HCT116 (cell line): Measurements from ENCODE around the gene ERBB2. TPM values are rescaled to one million over a fixed set of nuclear protein-coding genes. Genes with fewer than 3 reads are reported as not detected.

ENCODE experiments used
- ATAC-seq: fragments of 200-7000 bp; cut with Tn5 transposase; 2 replicates; pipeline ENCODE4 v1.9.1; 2020; ENCODE audit warnings: mild to moderate bottlenecking, moderate library complexity
- BruUV-seq: library from RNA; stranded (reverse); fragments of 400-500 nt; replicated peaks from 2 replicates; lab custom pipeline; 2021; lab: Mats Ljungman, UMichigan
- CTCF ChIA-PET: fragments of 300-600 bp; sonication (Branson Sonifier 250); formaldehyde crosslinking; loops from one replicate; lab custom pipeline; 2021; ENCODE audit warnings: antibody characterized with exemption; lab: Charles Lee
- POLR2A ChIA-PET: fragments of 300-600, 350-600 bp; sonication (Branson Sonifier 250); formaldehyde crosslinking; loops from one replicate; lab custom pipeline; 2021; ENCODE audit warnings: antibody characterized with exemption; lab: Charles Lee
- RAD21 ChIA-PET, 2 experiments: fragments of 300-600 bp; sonication (Branson Sonifier 250); formaldehyde crosslinking; loops; one replicate each; lab custom pipeline; 2023; ENCODE audit warnings: low total read pairs in 2 of 2; ENCODE audit not compliant: uncharacterized antibody in 2 of 2, unreplicated experiment in 2 of 2, low non-redundant PET in 1 of 2; lab: Charles Lee
- DNase-seq: peaks from one replicate; pipeline ENCODE4 v3.0.0-alpha.2; 2010; ENCODE audit warnings: low read depth, low spot score
- H2AFZ ChIP-seq: fragments of 200-600 bp; shearing (Covaris generic), sonication (generic); 2 replicates; pipeline ENCODE4 v1.6.1; 2017; ENCODE audit warnings: low read depth, mixed run types, mixed read lengths, antibody characterized with exemption, low read length; ENCODE audit not compliant: poor library complexity, severe bottlenecking
- H3K27ac ChIP-seq: 2 replicates; pipeline ENCODE4 v1.5.1; 2012; ENCODE audit warnings: low read depth, low read length
- H3K27me3 ChIP-seq: fragments of 200-600 bp; sonication (generic); 2 replicates; pipeline ENCODE4 v1.6.1; 2016; ENCODE audit warnings: mixed run types, low read length, mixed read lengths; ENCODE audit not compliant: insufficient read depth
- H3K36me3 ChIP-seq, 2 experiments: fragments of 200-500 bp in 1 of 2; fragments of 200-600 bp in 1 of 2; sonication (Bioruptor generic) in 1 of 2; sonication (generic) in 1 of 2; 2 replicates each; pipeline versions ENCODE4 v1.5.1 to v1.6.1; 2014 to 2016; ENCODE audit warnings: low read length in 2 of 2, inconsistent platforms in 1 of 2, mixed read lengths in 1 of 2, mixed run types in 1 of 2; ENCODE audit not compliant: insufficient read depth in 2 of 2, control insufficient read depth in 1 of 2
- H3K4me1 ChIP-seq, 2 experiments: fragments of 200-600 bp in 1 of 2; sonication (generic) in 1 of 2; 2 replicates each; pipeline versions ENCODE4 v1.5.1 to v1.6.1; 2012 to 2017; ENCODE audit warnings: low read length in 2 of 2, inconsistent platforms in 1 of 2, mild to moderate bottlenecking in 1 of 2, mixed read lengths in 1 of 2, mixed run types in 1 of 2, moderate library complexity in 1 of 2; ENCODE audit not compliant: insufficient read depth in 2 of 2, control insufficient read depth in 1 of 2
- H3K4me2 ChIP-seq: fragments of 200-600 bp; sonication (generic); 2 replicates; pipeline ENCODE4 v1.6.1; 2017; ENCODE audit warnings: mixed run types, low read length, mixed read lengths
- H3K4me3 ChIP-seq, 2 experiments: fragments of 200-600 bp in 1 of 2; sonication (generic) in 1 of 2; replicated peaks in 1 of 2; 2 replicates each; pipeline ENCODE4 v1.5.1; 2011 to 2016; ENCODE audit warnings: low read length in 2 of 2, control low read depth in 1 of 2, low read depth in 1 of 2, mild to moderate bottlenecking in 1 of 2, mixed read lengths in 1 of 2, mixed run types in 1 of 2
- H3K79me2 ChIP-seq: fragments of 200-600 bp; sonication (generic); 2 replicates; pipeline ENCODE4 v1.6.1; 2017; ENCODE audit warnings: mild to moderate bottlenecking, mixed run types, low read length, moderate library complexity, mixed read lengths; ENCODE audit not compliant: insufficient read depth
- H3K9ac ChIP-seq: fragments of 200-600 bp; sonication (generic); 2 replicates; pipeline ENCODE4 v1.6.1; 2016; ENCODE audit warnings: low read length, mixed read lengths
- H3K9me2 ChIP-seq: fragments of 200-600 bp; sonication (generic), shearing (Covaris generic); 2 replicates; pipeline ENCODE4 v1.6.1; 2017; ENCODE audit warnings: mixed run types, mild to moderate bottlenecking, moderate library complexity; ENCODE audit not compliant: insufficient read depth
- H3K9me3 ChIP-seq, 2 experiments: fragments of 200-500 bp in 1 of 2; fragments of 200-600 bp in 1 of 2; sonication (Bioruptor generic) in 1 of 2; sonication (generic) in 1 of 2; 2 replicates each; pipeline ENCODE4 v1.6.1; 2014 to 2017; ENCODE audit warnings: low read length in 2 of 2, mixed read lengths in 2 of 2, inconsistent platforms in 1 of 2, low read depth in 1 of 2, mild to moderate bottlenecking in 1 of 2, mixed run types in 1 of 2, moderate library complexity in 1 of 2; ENCODE audit not compliant: control insufficient read depth in 1 of 2, insufficient read depth in 1 of 2
- H4K20me1 ChIP-seq: fragments of 200-600 bp; sonication (generic), shearing (Covaris generic); 2 replicates; pipeline ENCODE4 v1.6.1; 2017; ENCODE audit warnings: mixed run types, mild to moderate bottlenecking, moderate library complexity; ENCODE audit not compliant: insufficient read depth
- ATF3 ChIP-seq: IDR thresholded peaks from 2 replicates; pipeline ENCODE4 v1.6.1; 2012
- EZH2phosphoT487 ChIP-seq: fragments of 200-600 bp; IDR thresholded peaks from 2 replicates; pipeline ENCODE4 v1.6.1; 2018; ENCODE audit warnings: antibody characterized with exemption, borderline replicate concordance
- POLR2A ChIP-seq: IDR thresholded peaks from 2 replicates; pipeline ENCODE4 v1.7.0; 2011; ENCODE audit warnings: borderline replicate concordance; ENCODE audit not compliant: insufficient read depth, insufficient read length; ENCODE audit errors: extremely low read depth
- POLR2AphosphoS5 ChIP-seq: IDR thresholded peaks from 2 replicates; pipeline ENCODE4 v1.6.1; 2011; ENCODE audit warnings: mild to moderate bottlenecking, low read depth, low read length, moderate library complexity
- SIN3A ChIP-seq: IDR thresholded peaks from 2 replicates; pipeline ENCODE4 v1.6.1; 2012; ENCODE audit warnings: low read depth
- TCF7L2 ChIP-seq: IDR thresholded peaks from 2 replicates; pipeline ENCODE4 v1.7.0; 2011; ENCODE audit warnings: borderline replicate concordance, inconsistent platforms; ENCODE audit not compliant: insufficient read depth, insufficient read length; ENCODE audit errors: extremely low read depth
- YY1 ChIP-seq: IDR thresholded peaks from 2 replicates; pipeline ENCODE4 v1.6.1; 2011; ENCODE audit warnings: low read length, low read depth, moderate library complexity, mild to moderate bottlenecking; ENCODE audit not compliant: insufficient replicate concordance; ENCODE audit errors: extremely low read depth
- ZBTB33 ChIP-seq: IDR thresholded peaks from 2 replicates; pipeline ENCODE4 v1.6.1; 2011; ENCODE audit warnings: mild to moderate bottlenecking, low read length, moderate library complexity; ENCODE audit not compliant: insufficient replicate concordance; ENCODE audit errors: extremely low read depth
- intact Hi-C: fragments of 100-400 bp; cut with micrococcal nuclease; formaldehyde crosslinking; loops from 2 replicates; pipeline ENCODE4 v1.10.0; 2022
- total RNA-seq: library from RNA; stranded (reverse); gene quantifications from one replicate; pipeline ENCODE4 v1.2.1, GENCODE V29; 2021; ENCODE audit not compliant: unreplicated experiment

The ERBB2 gene
- total RNA-seq, 1 experiment from 2014 or later: 75.8 TPM

- no TSS peak for BruUV-seq
- RAD21 ChIA-PET: no interaction called here
- Histone ChIP-seq H3K4me1 (peaks cover 12 to 28% of the 10 kb centered on the region in 2 experiments), H3K4me2 (no peak overlapping the region), H2AFZ (no peak overlapping the region), H3K9ac (no peak overlapping the region), H3K79me2 (no peaks in the 10 kb centered on the region), H3K27ac (no peak overlapping the region), H3K27me3 (peaks cover 11% of the 10 kb centered on the region; the same call in 1 of the 2 replicates), H3K9me2 (no peaks in the 10 kb centered on the region), H3K4me3 (no peak overlapping the region), H4K20me1 (no peaks in the 10 kb centered on the region), H3K9me3 (no peaks in the 10 kb centered on the region), H3K36me3 (no peaks in the 10 kb centered on the region)
- TF ChIP-seq SIN3A (no peak), TCF7L2 (no peak), ZBTB33 (no peak), YY1 (no peak), POLR2A (no peak), POLR2AphosphoS5 (no peak), ATF3 (no peak), EZH2phosphoT487 (no peak)
- DNase-seq: no peak
- CTCF ChIA-PET: no interaction called here
- POLR2A ChIA-PET: no interaction called here
- no peak for ATAC-seq
- intact Hi-C loops: no loop called here
Observed at GRCh38 chr17:39772987-39773934, 73.4 kb downstream of the ERBB2 start.
